Breast epithelium (tissue), 4 donors: ENCODE results near the gene CLASP1. TPM values are rescaled to one million over a fixed set of nuclear protein-coding genes. Genes with fewer than 3 reads are reported as not detected.
"Not testable (repeated sequence)": the region's sequence is repeated elsewhere in the genome, so short reads cannot be mapped to it uniquely, and the experiment has no call there.

ENCODE experiments used
- DNase-seq, 2 donors: peaks; one replicate each; pipeline ENCODE4 v3.0.0-alpha.2; 2019; ENCODE audit warnings: low spot score in 2 of 2
- H3K27ac ChIP-seq, 2 donors: fragments of 200-600 bp; sonication (generic) in 1 of 2; one replicate each; pipeline ENCODE4 v1.5.1; 2016 to 2019; ENCODE audit warnings: mild to moderate bottlenecking in 1 of 2
- H3K27me3 ChIP-seq, 2 donors: fragments of 200-600 bp; sonication (generic) in 1 of 2; one replicate each; pipeline versions ENCODE4 v1.5.1 to v1.6.0; 2017 to 2019; ENCODE audit warnings: control low read depth in 1 of 2, mild to moderate bottlenecking in 1 of 2
- H3K36me3 ChIP-seq: fragments of 200-600 bp; one replicate; pipeline ENCODE4 v1.5.1; 2019
- H3K4me1 ChIP-seq, 2 donors: fragments of 200-600 bp; sonication (generic); one replicate each; pipeline ENCODE4 v1.5.1; 2016 to 2019; ENCODE audit warnings: control low read depth in 1 of 2
- H3K4me3 ChIP-seq, 3 donors: fragments of 200-600 bp; sonication (generic); 1 replicate in 2 of 3; 2 replicates in 1 of 3; pipeline ENCODE4 v1.5.1; 2016 to 2019; ENCODE audit warnings: mild to moderate bottlenecking in 3 of 3, moderate library complexity in 2 of 3
- H3K9me3 ChIP-seq, 2 donors: fragments of 200-600 bp; sonication (generic) in 1 of 2; one replicate each; pipeline ENCODE4 v1.5.1; 2016 to 2019; ENCODE audit warnings: control low read depth in 1 of 2
- CTCF ChIP-seq, 3 donors: fragments of 450-650 bp; IDR thresholded peaks; one replicate each; pipeline ENCODE4 v1.5.1; 2016 to 2017; ENCODE audit warnings: antibody characterized with exemption in 3 of 3, mild to moderate bottlenecking in 3 of 3, moderate library complexity in 3 of 3
- POLR2A ChIP-seq: fragments of 450-650 bp; IDR thresholded peaks from one replicate; pipeline ENCODE4 v1.6.1; 2016; ENCODE audit warnings: antibody characterized with exemption, mild to moderate bottlenecking, moderate library complexity
- POLR2AphosphoS5 ChIP-seq, 3 donors: sonication (generic); formaldehyde crosslinking; IDR thresholded peaks; one replicate each; pipeline ENCODE4 v1.6.1; 2017; ENCODE audit warnings: antibody characterized with exemption in 3 of 3
- intact Hi-C: fragments of 100-400 bp; cut with DNase I; formaldehyde crosslinking; loops from one replicate; pipeline ENCODE4 v1.15.1; 2023; ENCODE audit warnings: low total_unique reads
- total RNA-seq, 3 donors: library from RNA; depleted of rRNA; stranded (reverse); fragments of >200 nt; gene quantifications; one replicate each; pipeline ENCODE4 v1.1.0, GENCODE V29; 2016

Gene CLASP1
- total RNA-seq, 3 donors from 2014 or later = 80.3 to 106 (median 98.7) TPM

- DNase-seq = no peak
- H3K4me1 ChIP-seq = no peaks in the 10 kb centered on the region
- no peaks in the 10 kb centered on the region for H3K27me3 ChIP-seq
- intact Hi-C loops = no loop called here
- no peaks in the 10 kb centered on the region for H3K36me3 ChIP-seq
- H3K4me3 ChIP-seq = no peak overlapping the region
- TF ChIP-seq CTCF (IDR thresholded peaks at IDR 0.05) = no peak
- TF ChIP-seq POLR2A = no peak
- no peak for TF ChIP-seq POLR2AphosphoS5 (IDR thresholded peaks at IDR 0.05)
- peaks cover 19% of the 10 kb centered on the region in 2 donors for H3K9me3 ChIP-seq
- no peak overlapping the region for H3K27ac ChIP-seq
Observed at GRCh38 chr2:121686902-121687301, 37.6 kb upstream of the CLASP1 start.

- no peak overlapping the region for H3K4me3 ChIP-seq
- DNase-seq = no peak
- no peaks in the 10 kb centered on the region for H3K36me3 ChIP-seq
- no peaks in the 10 kb centered on the region for H3K27me3 ChIP-seq
- H3K9me3 ChIP-seq = peaks cover 23 to 25% of the 10 kb centered on the region in 2 donors
- no peak for TF ChIP-seq POLR2AphosphoS5 (IDR thresholded peaks at IDR 0.05)
- no peak for TF ChIP-seq CTCF (IDR thresholded peaks at IDR 0.05)
- TF ChIP-seq POLR2A = no peak
- H3K4me1 ChIP-seq = no peaks in the 10 kb centered on the region
- intact Hi-C loops = no loop called here
- no peak overlapping the region for H3K27ac ChIP-seq
Observed at GRCh38 chr2:121686218-121686617, 37.0 kb upstream of the CLASP1 start.

GRCh38 chr2:121682396-121683298 lies 33.4 kb upstream of the CLASP1 start:
- intact Hi-C loops = no loop called here
- Histone ChIP-seq H3K4me1 (no peaks in the 10 kb centered on the region), H3K4me3 (no peak overlapping the region), H3K9me3 (peaks cover 27% of the 10 kb centered on the region in 2 donors), H3K27ac (no peak overlapping the region), H3K27me3 (no peaks in the 10 kb centered on the region), H3K36me3 (no peaks in the 10 kb centered on the region)
- no peak for DNase-seq
- TF ChIP-seq POLR2A = no peak
- TF ChIP-seq CTCF (IDR thresholded peaks at IDR 0.05) = no peak
- no peak for TF ChIP-seq POLR2AphosphoS5 (IDR thresholded peaks at IDR 0.05)

GRCh38 chr2:121677855-121678254 lies 28.6 kb upstream of the CLASP1 start:
- DNase-seq = no peak
- Histone ChIP-seq H3K27ac (no peak overlapping the region), H3K4me3 (no peak overlapping the region), H3K9me3 (peaks cover 24 to 27% of the 10 kb centered on the region in 2 donors), H3K36me3 (no peaks in the 10 kb centered on the region), H3K4me1 (no peaks in the 10 kb centered on the region), H3K27me3 (no peaks in the 10 kb centered on the region)
- TF ChIP-seq POLR2AphosphoS5 (IDR thresholded peaks at IDR 0.05) (no peak), CTCF (IDR thresholded peaks at IDR 0.05) (no peak), POLR2A (no peak)
- intact Hi-C loops = no loop called here

GRCh38 chr2:121671621-121672020 lies 22.4 kb upstream of the CLASP1 start:
- peaks cover 0 to 10% of the 10 kb centered on the region in 2 donors for H3K9me3 ChIP-seq
- H3K4me3 ChIP-seq, H3K36me3 ChIP-seq, DNase-seq, H3K4me1 ChIP-seq, H3K27me3 ChIP-seq, H3K27ac ChIP-seq, intact Hi-C loops: not testable (repeated sequence)
